Neural progenitor cell (in vitro differentiated cells): ENCODE results near the gene ANKMY1.

ENCODE experiments used
- EZH2phosphoT487 ChIP-seq: fragments of 200-600 bp; sonication (generic); IDR thresholded peaks from 2 replicates; pipeline ENCODE4 v1.6.1; 2017; ENCODE audit warnings: antibody characterized with exemption
- TF ChIP-seq, protein P1 (sequence below): fragments of 200-600 bp; sonication (generic); IDR thresholded peaks from 2 replicates; pipeline ENCODE4 v1.5.1; 2017; ENCODE audit warnings: antibody characterized with exemption, mild to moderate bottlenecking

DNA sequence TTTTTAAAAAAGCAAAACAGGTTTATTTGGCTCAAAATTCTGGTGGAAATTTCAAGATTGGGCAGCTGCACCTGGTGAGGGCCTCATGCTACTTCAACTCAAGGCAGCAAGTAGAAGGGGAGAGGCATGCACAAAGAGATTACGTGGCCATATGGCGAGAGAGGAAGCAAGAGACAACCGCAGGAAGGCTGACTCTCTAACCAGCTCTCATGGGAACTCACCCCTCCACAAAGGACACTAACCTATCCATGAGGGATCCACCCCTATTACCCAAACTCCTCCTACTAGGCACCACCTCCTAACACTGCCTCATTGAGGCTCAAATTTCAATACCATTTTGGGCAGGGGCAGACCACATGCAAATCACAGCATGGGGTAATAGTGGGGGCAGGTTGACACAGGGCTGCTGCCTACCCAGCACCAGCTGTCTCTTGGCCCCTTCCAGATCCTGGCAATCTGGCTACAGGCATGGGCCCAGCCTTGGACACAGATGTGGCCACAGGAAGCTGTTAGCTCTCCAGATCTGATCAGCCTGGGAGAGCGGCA lies 26.8 kb upstream of the ANKMY1 start:
- TF ChIP-seq, protein P1, sequence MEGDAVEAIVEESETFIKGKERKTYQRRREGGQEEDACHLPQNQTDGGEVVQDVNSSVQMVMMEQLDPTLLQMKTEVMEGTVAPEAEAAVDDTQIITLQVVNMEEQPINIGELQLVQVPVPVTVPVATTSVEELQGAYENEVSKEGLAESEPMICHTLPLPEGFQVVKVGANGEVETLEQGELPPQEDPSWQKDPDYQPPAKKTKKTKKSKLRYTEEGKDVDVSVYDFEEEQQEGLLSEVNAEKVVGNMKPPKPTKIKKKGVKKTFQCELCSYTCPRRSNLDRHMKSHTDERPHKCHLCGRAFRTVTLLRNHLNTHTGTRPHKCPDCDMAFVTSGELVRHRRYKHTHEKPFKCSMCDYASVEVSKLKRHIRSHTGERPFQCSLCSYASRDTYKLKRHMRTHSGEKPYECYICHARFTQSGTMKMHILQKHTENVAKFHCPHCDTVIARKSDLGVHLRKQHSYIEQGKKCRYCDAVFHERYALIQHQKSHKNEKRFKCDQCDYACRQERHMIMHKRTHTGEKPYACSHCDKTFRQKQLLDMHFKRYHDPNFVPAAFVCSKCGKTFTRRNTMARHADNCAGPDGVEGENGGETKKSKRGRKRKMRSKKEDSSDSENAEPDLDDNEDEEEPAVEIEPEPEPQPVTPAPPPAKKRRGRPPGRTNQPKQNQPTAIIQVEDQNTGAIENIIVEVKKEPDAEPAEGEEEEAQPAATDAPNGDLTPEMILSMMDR: no peak
- TF ChIP-seq EZH2phosphoT487: no peak
